H1 (cell line): Measurements from ENCODE around the gene ALPL. TPM values are rescaled to one million over a fixed set of nuclear protein-coding genes. Genes with fewer than 3 reads are reported as not detected.

Experiments used
- CHD1 ChIP-seq: IDR thresholded peaks from 2 replicates; pipeline ENCODE4 v1.6.1; 2012; ENCODE audit warnings: low read depth, low read length, improper control_type of control experiment
- E2F6 ChIP-seq: IDR thresholded peaks from 2 replicates; pipeline ENCODE4 v1.6.1; 2012; ENCODE audit warnings: inconsistent platforms
- EZH2 ChIP-seq: fragments of 200-600 bp; sonication (generic); IDR thresholded peaks from 2 replicates; pipeline ENCODE4 v1.7.1; 2012; ENCODE audit warnings: low read depth, mild to moderate bottlenecking, moderate library complexity, low read length, inconsistent platforms; ENCODE audit not compliant: severe bottlenecking
- MAFK ChIP-seq: IDR thresholded peaks from 2 replicates; pipeline ENCODE4 v1.6.1; 2012; ENCODE audit warnings: low read depth, mild to moderate bottlenecking, improper control_type of control experiment, low read length
- TAF1 ChIP-seq: IDR thresholded peaks from 2 replicates; pipeline ENCODE4 v1.6.1; 2011; ENCODE audit warnings: mild to moderate bottlenecking, low read depth, low read length
- polyA plus RNA-seq, 7 experiments: library from polyadenylated mRNA; depleted of rRNA in 3 of 7; stranded (reverse) in 5 of 7; unstranded in 2 of 7; fragments of >200 nt in 5 of 7; fragments of 200-250 nt in 2 of 7; gene quantifications; 1 replicate in 5 of 7; 2 replicates in 1 of 7; 4 replicates in 1 of 7; pipeline versions ENCODE4 v1.2.1 to v1.2.3, GENCODE V29; 2011 to 2013; ENCODE audit warnings: missing spikeins in 2 of 7, mixed read lengths in 2 of 7
- total RNA-seq: library from RNA; stranded (reverse); fragmentation: NEBNext Ultra II Directional; extraction: Animal tissue kit (Norgen Biotek cat#: 25700); gene quantifications from 2 replicates; pipeline ENCODE4 v1.2.1, GENCODE V29; 2021
- TF ChIP-seq, protein P1 (sequence below): IDR thresholded peaks from 2 replicates; pipeline ENCODE4 v1.6.1; 2011; ENCODE audit warnings: low read length, improper control_type of control experiment

The ALPL gene
- total and polyA plus RNA-seq, 2 of the 8 experiments (the other 6 are each of a cell fraction or from before 2014, with no cell fraction given) = 175 to 362 TPM

- TF ChIP-seq E2F6 (no peak), MAFK (no peak), CHD1 (no peak), EZH2 (no peak), TAF1 (no peak)
- TF ChIP-seq, protein P1, sequence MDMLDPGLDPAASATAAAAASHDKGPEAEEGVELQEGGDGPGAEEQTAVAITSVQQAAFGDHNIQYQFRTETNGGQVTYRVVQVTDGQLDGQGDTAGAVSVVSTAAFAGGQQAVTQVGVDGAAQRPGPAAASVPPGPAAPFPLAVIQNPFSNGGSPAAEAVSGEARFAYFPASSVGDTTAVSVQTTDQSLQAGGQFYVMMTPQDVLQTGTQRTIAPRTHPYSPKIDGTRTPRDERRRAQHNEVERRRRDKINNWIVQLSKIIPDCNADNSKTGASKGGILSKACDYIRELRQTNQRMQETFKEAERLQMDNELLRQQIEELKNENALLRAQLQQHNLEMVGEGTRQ = no peak
Measured at GRCh38 chr1:21618059-21618458, 108.8 kb downstream of the ALPL start (continued).
